Stimulated activated CD4-positive, alpha-beta T cell treated with anti-CD3 and anti-CD28 coated beads, TNF-alpha, amount 100 ng/mL, for 1 hour (primary cell): Measurements from ENCODE around the gene ANKRD55.
"Not testable (repeated sequence)": the region's sequence is repeated elsewhere in the genome, so short reads cannot be mapped to it uniquely, and the experiment has no call there.

ENCODE experiments used
- DNase-seq, 3 donors: peaks; one replicate each; pipeline ENCODE4 v3.0.0-alpha.2; 2020; ENCODE audit warnings: low read depth in 3 of 3, low spot score in 1 of 3

ANKRD55 gene

DNA sequence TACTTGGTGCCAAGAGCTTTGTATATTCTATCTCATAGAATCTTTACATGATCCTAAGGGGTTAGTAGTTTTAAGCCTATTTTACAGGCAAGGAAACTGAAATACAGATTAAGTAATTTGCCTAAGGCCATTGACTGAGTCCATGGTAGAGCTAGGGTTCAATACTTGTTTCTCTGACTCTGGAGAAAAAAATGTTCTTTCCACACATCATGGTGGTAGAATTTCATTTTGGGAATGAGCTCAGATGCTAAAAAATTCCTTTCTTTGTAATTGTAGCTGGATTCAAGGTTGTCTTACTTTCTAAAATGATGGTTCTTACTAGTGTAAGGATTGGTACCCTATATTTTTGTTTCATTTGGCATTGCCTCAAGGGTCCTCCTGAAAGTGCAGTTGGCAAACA is 86.0 kb downstream of the ANKRD55 start:
- no peak for DNase-seq

DNA sequence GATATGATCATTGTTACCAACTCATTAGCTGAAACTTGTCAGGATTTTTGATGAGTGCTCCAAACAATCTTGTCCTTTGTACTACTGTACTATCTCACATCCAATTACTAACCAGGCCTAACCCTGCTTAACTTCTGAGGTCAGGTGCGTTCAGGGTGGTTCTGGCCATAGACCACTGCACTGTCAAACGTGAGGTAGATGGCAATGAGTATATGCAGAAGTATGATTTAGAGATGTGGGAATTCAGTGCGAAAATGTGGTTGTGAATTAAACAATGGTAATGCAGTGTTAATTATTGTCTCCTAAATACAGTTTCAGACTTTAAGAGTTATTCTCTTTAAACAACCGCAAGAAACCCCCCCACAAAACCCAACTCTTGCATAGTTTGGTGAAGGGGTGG is 86.5 kb downstream of the ANKRD55 start:
- DNase-seq: no peak

DNA sequence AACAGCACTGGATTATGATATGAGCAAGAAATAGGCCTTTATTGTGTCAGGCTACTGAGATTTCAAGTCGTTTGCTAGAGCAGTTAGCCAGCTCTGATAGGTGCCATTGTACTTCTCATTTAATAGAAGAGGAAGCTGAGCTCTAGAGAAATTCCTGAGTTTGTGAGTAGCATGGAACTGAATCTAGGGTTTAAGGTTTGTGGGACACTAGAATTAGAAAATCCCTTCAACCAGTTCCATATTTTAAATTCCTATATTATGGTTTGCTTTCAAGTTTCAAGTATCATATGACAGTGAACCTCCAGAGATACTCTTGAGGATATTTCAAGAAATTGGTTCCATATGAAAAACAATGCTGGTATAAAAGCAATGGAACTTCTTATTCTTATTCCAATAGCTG is 87.6 kb downstream of the ANKRD55 start:
- DNase-seq: no peak

DNA sequence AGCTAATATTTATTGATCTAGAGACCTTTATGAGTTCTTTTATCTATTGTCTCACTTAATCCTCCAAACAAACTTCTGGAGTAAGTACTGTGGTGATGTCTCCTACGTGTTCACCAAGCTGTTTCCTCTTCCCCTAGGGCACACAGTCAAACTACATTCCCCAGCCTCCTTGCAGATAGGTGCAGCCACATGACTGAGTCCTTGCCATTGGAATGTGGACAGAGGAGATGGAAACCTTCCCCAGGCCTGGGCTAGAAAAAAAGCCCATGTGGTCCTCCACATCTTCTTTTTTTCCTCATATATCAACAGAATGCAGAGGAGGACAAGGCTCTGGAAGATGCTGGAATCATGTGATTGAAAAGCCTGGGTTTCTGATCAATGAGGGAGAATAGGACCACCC is 88.0 kb downstream of the ANKRD55 start:
- no peak for DNase-seq

DNA sequence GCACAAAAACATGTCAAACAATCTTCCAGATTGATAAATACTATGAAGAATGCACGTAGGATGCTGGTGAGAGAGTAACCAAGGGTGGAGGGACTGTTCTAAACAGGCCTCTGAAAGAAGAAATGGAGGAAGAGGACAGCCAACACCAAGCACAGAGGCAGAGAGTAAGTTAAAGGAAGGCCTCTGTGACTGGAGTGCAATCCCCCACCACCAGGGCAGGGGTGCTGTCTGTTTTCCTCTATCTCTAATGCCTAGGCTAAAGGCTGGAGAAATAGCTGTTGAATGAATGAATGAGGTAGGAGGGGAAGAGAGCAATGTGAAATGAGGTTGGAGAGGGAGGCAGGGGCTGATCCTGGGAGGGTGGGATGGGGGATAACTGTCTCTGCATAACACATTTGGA is 88.9 kb downstream of the ANKRD55 start:
- no peak for DNase-seq

DNA sequence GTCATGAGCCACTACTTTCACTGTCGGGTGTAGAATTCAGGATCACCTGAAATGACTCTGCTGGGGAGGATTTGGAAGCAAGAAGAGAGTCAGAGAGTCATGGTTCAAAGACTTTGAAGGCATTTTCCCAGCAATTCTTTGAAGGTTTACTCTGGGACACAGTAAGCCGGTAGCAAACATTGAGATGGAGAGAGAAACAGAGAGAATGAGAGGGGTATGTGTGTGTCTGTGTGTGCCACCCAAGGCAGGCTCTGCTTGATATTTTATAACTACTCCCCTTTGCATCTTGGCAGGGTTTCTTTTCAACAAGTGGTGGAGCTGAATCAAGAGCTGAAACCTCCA is 89.8 kb downstream of the ANKRD55 start:
- DNase-seq: no peak

DNA sequence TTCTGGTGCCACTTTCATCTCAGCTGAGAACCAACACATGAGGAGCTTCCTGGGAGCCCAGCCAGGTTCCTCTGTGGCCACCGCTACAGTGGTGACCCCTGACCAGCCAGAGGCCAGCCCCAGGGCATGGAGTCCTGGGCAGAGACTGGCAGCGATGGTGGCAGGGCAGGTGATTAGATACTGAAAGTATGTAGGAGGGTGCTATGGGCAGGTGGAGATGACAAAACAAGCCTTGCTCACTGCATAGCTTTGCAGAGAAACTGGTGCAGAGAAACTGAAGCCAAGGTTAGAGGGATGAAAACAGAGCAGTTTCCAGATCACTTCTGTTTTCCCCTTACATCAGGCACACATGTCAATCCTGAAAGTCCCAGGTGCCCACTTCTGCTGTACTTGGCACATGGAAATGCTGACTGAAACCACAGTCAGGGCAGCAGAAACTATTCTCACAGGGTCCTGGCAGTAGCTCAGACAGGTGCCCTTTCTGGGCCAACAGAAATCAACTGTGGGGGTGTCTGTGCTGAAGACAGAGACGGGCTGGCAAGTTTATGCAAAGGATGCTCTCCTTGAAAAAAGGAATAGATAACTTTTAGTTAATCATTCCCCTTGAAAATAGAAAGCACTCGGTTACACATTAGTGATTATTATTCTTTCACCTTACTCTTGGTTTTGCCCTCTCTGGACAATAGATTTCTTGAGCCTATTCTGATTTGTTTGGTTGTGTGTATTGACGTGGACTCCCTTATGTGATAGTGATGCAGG is 90.3 kb downstream of the ANKRD55 start:
- no peak for DNase-seq

DNA sequence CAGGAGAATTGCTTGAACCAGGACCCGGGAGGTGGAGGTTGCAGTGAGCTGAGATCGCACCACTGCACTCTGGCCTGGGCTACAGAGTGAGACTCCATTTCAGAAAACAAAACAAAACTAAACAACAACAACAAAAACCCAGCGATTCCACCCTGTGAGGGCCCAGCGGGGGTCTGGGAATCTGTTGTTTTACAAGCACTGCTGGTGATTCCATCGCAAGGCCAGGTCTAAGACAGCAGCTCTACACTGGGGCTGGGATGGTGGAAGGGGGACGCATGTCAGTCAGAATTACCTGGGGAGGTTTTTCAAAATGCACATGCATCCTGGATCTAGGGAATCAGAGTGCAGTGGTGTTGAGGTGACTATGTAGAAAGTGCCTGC is 90.9 kb downstream of the ANKRD55 start:
- DNase-seq: no peak

DNA sequence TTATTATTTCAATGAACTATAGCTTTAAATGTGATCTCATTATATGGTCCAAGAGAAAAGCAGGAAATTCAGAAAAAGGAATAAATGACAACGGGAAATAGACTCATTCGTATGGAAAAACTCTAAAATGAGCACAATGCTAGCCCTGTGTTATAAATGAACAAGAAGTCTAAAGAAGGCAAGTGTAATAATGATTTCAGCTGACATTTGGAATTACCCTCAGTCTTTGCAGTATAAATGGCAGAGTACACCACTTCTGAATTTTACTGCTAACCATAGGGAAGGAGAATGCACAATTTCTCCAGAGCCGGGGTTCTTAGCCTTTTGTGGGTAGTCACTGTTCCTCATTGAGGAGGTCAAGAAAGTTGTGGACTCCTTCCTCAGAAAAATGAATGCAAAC is 93.1 kb downstream of the ANKRD55 start:
- DNase-seq: no peak

DNA sequence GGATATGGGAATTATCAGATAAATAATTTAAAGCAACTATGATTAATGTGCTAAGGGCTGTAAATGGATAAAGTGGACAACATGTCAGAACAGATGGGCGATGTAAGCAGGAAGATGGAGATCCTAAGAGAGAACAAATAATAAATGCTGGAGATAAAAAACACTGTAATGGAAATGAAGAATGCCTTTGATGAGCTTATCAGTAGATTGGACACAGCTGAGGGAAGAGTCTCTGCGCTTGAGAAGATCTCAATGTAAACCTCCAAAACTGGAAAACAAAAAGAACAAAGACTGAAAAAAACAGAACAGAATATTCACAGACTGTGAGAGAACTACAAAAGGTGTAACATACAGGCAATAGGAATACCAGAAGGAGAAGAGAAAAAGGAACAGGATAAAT is 102.5 kb downstream of the ANKRD55 start:
- DNase-seq: no peak

DNA sequence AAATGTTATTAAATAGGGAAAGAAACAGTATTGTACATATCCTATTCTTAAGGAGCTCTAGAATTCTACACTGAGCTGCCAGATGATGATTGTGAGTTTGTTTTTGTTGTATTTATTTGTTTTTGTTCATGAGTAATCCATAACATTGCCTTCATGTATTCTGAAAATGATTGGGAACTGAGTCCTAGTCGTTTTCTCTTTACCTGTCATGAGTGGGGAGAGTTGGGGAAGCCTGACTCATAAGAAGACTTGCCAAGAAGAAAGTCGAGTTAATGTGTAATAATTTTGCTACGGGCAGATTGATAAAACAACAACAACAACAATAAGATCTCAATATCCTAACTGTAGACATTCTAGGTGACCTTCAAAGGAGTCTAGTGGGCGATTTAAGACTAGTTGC is 103.8 kb downstream of the ANKRD55 start:
- no peak for DNase-seq

DNA sequence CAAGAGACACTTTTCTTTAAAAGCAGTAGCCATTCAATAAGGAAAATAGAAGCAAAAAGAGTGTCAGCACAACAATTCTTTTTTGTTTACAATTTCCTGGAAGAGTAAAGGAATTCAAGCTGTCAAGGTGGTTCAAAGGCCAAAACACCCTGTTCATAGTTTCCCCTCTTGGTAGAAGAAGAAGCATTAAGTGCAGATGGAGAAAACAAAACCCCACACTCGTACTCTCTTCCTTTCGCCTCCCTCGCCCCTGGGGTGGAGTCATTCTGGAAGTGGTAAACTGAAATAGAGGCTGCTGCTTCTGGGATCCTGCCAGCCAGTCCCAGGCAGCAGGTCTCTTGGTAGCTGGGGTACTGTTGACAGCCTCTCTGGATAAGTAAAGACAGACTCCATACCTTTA is 105.0 kb downstream of the ANKRD55 start:
- no peak for DNase-seq

DNA sequence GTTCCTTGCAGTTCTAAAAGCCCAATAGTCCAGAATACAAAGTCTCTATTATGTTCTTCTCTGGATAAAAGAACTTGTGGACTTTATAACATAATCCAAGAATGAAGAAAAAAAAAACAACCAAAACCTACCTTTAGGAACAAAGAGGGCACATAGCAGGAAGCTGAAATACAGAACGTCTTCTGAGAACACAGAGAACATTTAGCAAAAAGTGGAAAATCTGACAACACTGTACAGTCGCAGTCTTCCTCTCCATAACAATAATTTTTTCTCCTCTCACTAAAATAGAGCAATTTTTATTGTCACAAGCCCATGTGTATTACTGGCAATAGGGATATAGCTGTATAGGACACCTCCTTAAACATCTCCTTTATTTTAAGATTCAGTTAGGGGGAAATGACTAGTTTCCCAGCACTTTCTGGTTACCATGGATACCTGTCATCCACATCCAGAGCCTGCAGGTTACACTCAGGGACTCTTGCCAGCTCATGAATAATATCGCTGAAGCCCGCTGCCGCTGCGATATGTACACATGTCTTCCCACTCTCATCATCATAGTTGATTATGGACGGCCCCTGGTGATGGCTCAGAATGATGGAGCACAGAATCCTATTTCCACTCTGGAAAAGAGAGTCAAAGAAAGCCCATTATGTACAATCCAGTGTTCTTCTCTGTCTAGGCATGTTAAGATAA is 106.5 kb downstream of the ANKRD55 start:
- DNase-seq: no peak

DNA sequence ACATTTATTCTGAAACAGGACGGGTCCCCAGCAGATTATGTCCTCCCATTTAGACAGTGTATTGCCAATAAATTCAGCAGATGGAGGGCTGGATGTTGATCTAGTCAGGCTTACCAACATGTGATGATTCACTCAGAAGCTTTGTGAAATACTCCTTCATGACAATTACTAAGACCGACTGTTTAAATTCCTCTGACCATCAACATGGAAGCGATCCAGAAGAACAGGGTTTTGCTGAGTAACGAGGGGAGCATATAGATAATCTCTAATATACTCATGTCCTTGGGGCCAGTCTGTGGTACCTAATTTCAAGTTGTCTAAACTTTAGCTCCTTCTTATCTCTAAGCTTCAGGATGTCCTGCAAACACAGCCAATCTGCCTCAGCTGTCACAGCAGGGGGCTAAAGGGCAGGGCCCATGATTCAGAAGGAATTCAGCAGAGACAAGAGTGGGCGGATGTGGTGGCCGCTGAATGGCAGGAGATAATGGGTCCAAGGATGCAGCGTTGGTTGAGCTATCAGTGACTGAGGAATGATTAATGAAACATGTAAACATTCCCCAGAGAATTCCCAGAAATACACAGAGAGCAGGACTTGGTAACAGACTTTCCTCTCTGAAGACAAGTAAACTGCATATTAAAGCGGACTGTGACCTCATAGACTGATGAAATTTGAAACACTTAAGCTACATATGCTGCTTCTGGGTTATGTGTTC is 109.4 kb downstream of the ANKRD55 start:
- DNase-seq: no peak

DNA sequence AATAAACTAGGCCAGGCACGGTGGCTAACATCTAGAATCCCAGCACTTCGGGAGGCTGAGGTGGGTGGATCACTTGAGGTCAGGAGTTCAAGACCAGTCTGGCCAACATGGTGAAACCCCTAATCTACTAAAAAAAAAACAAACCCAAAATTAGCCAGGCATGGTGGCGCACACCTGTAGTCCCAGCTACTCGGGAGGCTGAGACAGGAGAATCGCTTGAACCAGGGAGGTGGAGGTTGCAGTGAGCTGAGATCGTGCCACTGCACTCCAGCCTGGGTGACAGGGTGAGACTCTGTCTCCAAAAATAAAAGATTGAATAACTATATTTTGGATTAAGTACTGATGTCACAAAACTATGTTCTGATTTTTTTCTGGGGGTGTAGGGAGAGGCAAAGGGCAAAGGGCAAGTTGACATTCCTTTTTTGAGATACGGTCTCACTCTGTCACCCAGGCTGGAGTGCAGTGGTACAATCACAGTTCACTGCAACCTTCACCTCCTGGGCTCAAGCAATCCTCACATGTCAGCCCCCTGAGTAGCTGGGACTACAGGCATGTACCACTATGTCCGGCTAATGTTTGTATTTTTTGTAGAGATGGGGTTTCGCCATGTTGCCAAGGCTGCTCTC is 110.7 kb downstream of the ANKRD55 start:
- not testable (repeated sequence) for DNase-seq

DNA sequence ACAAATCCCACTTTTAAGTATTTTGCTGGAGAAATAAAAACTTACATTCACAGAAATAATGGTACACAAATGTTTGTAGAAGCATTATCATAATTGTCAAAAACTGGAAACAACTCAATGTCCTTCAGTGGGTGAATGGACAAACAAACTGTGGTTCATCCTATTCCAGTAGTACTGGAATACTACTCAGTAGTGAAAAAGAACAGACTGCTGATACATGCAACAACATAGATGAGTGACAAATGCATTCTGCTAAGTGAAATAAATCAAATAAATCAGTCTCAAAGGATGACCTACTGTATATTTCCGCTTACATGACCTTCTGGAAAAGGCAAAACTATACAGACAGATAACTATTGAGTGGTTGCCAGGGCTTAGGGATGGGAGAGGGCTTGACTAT is 114.1 kb downstream of the ANKRD55 start:
- DNase-seq: no peak

DNA sequence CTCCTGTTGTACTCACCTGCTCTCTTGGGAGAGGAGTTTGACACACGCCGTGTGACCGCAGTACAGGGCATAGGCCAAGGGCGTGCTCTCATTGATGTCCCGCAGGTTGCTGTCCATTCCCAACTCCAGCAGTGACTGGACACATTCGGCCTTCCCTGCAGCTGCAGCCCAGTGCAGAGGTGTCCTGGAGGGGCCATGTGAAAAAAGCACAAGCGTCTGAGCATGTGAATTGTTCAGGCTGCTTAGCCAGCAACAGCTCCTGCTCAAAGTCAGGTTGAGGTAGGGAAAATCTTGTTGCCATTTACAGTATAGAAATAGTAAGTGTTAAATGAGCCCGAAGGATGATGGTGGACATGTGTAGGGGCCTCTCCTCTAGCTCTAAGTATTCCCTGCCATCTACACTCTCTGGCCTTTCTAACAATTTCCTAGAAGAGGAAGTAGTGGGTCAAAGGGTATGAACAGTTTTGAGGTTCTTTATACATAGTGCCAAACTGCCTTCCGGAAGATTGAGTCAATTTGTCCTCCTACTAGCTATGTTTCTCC is 116.5 kb downstream of the ANKRD55 start:
- DNase-seq: no peak

DNA sequence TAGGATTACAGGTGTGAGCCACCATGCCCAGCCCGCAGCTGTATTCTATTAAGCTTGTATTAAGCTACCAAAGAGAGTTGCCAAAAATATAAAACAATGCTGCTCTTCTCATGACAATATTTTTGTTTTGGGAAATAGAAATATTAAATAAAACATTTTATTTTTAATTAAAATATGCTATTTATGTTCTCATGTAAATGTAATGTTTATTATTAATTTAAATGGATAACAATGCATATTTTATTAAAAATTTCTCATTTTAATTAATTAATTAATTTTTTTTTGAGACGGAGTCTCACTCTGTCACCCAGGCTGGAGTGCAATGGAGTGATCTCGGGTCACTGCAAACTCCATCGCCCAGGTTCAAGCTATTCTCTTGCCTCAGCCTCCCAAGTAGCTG is 117.5 kb downstream of the ANKRD55 start:
- DNase-seq: no peak

DNA sequence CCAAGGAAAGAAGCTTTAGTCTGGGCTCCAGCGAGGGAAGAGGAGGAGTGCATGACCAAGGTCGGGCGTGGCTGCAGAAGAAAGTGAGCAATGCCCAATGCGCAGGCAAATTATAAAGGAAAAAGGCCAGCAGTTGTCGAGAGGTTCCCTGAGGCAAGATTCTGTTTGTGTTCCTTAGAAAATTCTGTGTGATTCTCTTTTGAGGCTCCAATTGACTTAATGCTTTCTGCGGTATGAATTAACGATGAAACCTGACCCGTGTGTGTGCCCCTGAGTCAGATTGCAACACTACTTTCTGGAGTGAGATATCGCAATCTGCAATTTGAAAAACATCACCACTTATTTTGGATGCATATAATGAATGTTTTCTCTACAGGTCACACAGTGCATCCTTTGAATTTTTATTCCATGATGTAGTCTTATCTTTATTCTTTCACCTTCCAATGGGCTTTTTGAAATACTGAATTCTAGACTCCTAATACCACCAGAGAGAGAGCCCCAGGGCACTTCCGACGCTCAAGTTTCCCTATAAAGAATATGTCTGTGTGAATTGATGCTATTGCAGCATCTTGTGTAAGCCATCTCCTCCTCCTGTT is 120.5 kb downstream of the ANKRD55 start:
- DNase-seq: no peak

DNA sequence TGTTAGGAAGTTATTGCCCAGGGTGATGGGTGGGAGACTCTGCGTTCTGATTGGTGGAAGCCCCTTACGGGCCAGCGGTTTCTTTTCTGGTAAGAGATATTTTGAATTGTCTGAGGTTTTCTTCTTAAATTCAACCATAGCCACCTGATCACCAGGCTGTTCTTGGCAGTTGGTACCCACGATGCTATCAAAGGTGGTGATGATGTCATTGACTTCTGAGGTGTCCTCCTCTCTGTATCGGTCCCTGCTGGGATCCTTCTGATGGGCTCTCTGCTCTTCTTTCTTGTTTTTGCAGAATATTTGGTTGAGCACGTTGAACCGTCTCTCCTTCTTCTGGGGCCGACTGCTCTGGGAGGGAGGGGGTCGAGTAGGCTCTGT is 121.7 kb downstream of the ANKRD55 start:
- DNase-seq: no peak

DNA sequence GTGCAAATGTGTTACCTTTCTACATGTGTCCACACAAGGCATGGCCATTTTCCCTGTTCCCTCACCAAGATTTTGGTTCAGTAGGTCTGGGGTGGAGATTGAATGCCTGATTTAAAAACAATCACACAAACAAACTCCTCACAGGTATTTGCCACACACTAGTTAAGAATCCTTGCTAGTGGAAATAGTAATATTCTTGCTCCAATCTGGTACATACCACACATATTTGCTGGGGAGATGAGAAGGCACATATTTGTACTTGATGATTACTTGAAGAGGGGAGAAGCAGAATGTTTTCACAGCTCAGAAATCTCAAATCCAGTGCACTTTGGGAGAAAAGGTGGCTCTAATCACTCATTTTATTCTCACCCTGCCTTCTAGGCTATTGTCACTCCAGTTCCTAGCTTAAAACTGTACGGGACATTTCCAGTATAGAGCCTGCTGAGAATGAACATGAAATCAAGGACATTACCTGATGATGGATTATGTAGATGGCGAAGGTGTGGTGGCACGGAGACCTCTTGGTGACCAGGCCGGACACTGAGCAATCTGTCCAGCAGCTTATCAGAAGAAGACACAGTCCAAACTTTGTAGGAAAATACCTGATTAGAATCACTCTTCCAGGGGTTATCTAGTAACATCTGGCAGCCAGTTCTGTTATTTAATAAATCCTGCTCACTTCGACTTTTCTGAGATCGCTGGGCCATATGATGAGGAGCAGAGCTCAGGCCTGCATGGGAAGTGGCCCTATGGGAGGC is 122.3 kb downstream of the ANKRD55 start:
- no peak for DNase-seq
